ENCODE results near the gene TNFSF13B.
"Not testable (repeated sequence)": the region's sequence is repeated elsewhere in the genome, so short reads cannot be mapped to it uniquely, and the experiment has no call there.

The TNFSF13B gene

GRCh38 chr13:108278466-108278865, 8.9 kb downstream of the TNFSF13B start:
- DNase-seq (ENCODE audit: low read depth, low spot score): no peak
- no peak overlapping the region for H3K27ac ChIP-seq

DNA sequence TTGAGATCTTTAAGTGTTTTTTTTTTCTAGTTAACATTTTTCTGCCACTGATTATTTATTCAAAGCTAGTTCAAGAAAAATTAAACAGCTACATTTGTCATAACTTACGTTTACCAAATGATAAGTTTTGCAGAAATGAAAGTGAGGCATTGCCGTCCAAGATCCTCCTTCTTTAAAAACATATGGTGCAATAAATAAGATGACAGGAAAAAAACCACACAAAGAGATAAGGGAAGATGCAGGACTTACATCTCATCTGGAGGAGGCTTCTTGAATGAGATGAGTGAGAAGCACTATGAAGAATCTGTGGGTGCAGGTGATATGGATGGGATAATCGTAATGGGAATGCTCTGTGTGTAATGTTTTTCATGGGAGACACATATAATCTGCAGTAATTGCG, 12.4 kb downstream of the TNFSF13B start:
- DNase-seq (ENCODE audit: low read depth, low spot score): no peak

DNA sequence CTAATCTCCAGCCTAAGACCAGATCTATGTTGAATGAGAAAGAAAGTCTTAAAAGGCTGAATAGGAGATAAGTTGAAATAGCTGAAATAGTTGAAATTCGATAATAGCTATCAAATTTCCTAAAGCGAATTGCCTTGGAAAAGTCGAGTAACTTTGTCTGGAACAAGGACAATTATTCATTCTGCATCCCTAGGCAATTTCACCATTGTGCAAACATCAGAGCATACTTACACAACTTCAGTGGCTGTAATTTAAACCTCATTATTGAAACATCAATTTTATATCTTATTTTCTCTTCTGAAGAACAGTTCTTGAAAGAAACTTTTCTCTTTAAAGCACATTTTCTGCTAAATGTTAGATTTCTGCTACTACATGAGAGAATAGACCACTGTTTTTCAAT, 13.6 kb downstream of the TNFSF13B start:
- DNase-seq (ENCODE audit: low read depth, low spot score): no peak
- H3K27ac ChIP-seq: no peak overlapping the region

More for the DNA sequence above, 12.4 kb downstream of the TNFSF13B start:
- no peak overlapping the region for H3K27ac ChIP-seq

DNA sequence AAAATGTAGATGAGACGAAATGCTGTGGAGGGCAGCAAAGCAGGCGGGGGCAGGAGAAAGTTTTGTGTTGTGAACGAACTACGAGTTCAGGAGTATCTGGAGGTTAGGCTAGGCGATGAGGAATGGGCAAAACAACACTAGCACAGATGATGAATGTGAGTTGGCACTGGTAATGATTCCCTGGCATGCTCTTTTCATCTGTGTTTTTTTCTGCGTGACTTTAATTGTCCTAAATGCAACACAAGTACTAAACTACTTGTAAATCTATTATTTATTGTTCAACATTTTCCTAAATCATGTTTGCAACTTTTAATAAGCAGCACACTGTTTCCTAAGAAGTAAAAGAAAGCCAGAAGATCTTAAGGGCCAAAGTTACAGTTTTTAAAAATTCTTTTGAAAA, 19.2 kb downstream of the TNFSF13B start:
- no peak overlapping the region for H3K27ac ChIP-seq
- DNase-seq (ENCODE audit: low read depth, low spot score): no peak

GRCh38 chr13:108289819-108290218, 20.3 kb downstream of the TNFSF13B start:
- DNase-seq (ENCODE audit: low read depth, low spot score): no peak

DNA sequence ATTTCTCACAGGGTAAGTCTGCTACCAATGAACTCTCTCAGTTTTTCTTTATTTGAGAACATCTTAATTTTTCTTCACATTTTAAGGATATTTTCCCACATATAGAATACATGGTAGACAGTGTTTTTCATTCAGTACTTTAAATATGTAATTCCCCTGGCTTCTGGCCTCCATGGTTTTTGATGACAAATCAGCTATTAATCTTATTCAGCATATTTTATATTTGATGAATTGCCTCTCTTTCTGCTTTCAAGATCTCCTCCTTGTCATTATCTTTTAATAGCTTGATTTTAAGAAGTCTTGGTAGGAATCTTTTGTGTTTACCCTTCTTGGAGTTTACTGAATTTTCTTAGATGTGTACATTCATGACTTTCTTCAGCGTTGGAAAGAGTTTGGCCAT, 27.6 kb downstream of the TNFSF13B start:
- no peak for DNase-seq (ENCODE audit: low read depth, low spot score)
- H3K27ac ChIP-seq: no peak overlapping the region

More at GRCh38 chr13:108289819-108290218, 20.3 kb downstream of the TNFSF13B start:
- H3K27ac ChIP-seq: no peak overlapping the region

GRCh38 chr13:108302279-108302678, 32.8 kb downstream of the TNFSF13B start:
- no peak overlapping the region for H3K27ac ChIP-seq
- DNase-seq (ENCODE audit: low read depth, low spot score): no peak

DNA sequence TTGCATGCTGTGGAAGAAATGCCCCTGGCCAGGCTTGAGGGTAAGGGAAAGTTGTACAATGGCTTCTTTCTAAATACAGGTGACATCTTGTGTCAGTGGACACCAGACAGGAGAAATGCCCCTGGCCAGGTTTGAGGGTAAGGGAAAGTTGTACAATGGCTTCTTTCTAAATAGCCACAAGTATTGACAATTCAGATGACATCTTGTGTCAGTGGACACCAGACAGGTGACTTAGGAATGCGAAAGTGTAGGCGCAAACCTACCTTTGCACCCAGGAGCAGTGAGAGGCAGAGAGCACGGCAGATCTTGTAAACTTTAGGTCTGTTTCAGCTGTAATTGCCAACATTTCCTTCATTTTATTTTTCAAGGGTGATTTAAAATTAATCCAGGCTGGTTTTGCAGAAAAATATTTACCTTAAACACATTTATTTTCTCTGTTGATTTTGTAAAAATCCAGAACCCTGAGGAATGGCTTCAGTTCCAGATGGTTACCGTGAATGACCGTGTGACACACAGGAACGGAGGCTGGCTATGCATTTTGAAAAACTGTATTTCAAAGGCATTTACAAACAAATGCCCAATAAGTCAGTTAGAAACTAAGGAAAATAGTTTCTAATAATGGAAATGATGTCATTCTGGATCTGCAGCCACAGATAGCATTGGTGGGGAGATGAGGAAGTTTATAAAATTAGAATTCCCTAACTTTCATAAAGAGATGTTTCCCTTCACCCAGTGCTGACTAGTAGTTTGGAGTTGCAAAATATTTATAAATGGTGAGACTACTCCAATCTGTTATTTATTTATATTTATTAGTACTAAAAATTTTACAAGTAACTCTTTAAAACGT, 34.9 kb downstream of the TNFSF13B start:
- H3K27ac ChIP-seq: no peak overlapping the region
- no peak for DNase-seq (ENCODE audit: low read depth, low spot score)

- no peak for DNase-seq (ENCODE audit: low read depth, low spot score)
- no peak overlapping the region for H3K27ac ChIP-seq
Measured at GRCh38 chr13:108305655-108306054, 36.1 kb downstream of the TNFSF13B start.

DNA sequence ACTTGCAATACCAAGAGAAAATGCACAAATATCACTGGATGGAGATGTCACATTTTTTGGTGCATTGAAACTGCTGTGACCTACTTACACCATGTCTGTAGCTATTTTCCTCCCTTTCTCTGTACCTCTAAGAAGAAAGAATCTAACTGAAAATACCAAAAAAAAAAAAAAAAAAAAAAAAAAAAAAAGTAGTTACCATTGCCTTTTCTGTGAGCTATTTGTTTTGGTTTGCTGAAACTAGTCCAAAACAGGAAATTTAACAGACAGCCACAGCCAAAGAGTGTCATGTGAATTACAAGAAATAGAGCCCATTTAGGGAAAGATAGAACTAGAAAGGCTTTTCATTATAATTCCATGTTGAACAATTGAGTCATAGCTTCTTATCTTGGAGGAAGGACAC, 37.3 kb downstream of the TNFSF13B start:
- no peak overlapping the region for H3K27ac ChIP-seq
- no peak for DNase-seq (ENCODE audit: low read depth, low spot score)

GRCh38 chr13:108311596-108311995, 42.1 kb downstream of the TNFSF13B start:
- not testable (repeated sequence) for H3K27ac ChIP-seq; DNase-seq (ENCODE audit: low read depth, low spot score)

GRCh38 chr13:108313382-108313781, 43.9 kb downstream of the TNFSF13B start:
- no peak overlapping the region for H3K27ac ChIP-seq
- DNase-seq (ENCODE audit: low read depth, low spot score): no peak

GRCh38 chr13:108315273-108315672, 45.8 kb downstream of the TNFSF13B start:
- no peak overlapping the region for H3K27ac ChIP-seq
- no peak for DNase-seq (ENCODE audit: low read depth, low spot score)

- no peak overlapping the region for H3K27ac ChIP-seq
- DNase-seq (ENCODE audit: low read depth, low spot score): no peak
Measured at GRCh38 chr13:108315991-108316390, 46.5 kb downstream of the TNFSF13B start.

DNA sequence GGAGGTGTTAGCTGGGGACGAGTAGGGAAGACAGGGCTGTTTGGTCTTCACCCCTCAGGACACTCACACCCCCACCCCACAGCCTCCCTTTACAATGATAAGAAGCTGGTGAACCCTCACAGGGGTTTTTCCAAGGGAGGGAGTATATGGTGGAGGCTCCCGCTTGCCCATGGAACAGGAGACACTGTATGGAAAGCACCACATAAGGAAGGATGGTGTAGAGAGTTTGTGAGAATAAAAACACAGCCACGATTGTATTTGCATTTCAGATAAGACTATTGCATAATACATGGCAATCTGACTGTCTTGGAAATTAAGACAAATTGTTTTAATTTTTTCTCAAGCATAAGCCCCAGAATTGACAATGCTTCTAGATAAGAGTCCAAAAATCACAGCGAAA, 46.9 kb downstream of the TNFSF13B start:
- no peak overlapping the region for H3K27ac ChIP-seq
- DNase-seq (ENCODE audit: low read depth, low spot score): no peak

DNA sequence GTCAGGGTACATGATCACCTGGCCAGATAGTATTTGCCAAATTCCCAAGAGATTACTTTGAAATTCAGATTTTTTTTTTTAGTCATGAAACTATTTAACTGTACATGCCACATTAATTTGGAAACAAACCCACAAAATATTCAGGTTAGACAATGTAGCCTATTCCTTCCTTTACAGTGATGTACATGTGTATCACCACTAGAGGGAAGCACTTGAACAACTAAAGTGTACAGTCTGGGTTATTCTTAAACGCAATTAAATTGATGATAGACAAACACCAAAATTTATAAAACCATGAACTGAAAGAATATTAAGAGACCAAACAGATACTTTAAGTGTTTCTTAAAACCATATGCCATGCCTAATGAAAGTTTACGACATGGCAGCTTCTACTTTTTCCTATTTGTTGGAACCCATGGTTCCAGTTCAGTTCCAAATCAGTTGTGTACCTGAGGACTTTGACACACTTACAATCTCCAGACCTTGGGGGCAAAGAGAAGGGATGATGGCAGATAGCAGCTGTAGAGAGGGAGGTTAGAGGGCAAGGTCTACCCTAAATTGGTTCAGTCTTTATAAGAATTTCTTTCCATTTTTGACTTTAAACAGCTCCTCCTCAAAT, 52.8 kb downstream of the TNFSF13B start:
- no peak overlapping the region for H3K27ac ChIP-seq
- DNase-seq (ENCODE audit: low read depth, low spot score): no peak

- DNase-seq (ENCODE audit: low read depth, low spot score): no peak
- H3K27ac ChIP-seq: no peak overlapping the region
Measured at GRCh38 chr13:108323031-108323430, 53.5 kb downstream of the TNFSF13B start.

DNA sequence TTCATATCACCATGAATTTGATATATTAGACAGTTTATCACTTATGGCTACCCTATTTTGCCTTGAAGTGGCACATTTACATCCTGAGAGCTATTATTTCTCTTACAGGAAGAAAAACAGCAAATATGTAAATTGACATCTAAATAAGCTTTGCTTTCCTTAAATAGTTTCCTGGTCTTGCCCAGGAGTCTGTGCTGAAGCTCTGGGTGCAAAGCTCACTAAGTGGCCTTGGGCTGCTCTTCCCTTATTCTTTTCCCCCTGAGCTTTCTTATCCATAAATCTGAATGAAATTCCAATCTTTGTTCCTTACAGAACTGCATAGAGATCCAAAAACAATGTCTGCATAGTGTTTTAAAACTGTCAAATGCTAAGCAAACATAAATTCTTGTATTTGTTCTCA, 56.3 kb downstream of the TNFSF13B start:
- DNase-seq (ENCODE audit: low read depth, low spot score): no peak
- no peak overlapping the region for H3K27ac ChIP-seq

- DNase-seq (ENCODE audit: low read depth, low spot score): no peak
- no peak overlapping the region for H3K27ac ChIP-seq
Measured at GRCh38 chr13:108326309-108326708, 56.8 kb downstream of the TNFSF13B start.

DNA sequence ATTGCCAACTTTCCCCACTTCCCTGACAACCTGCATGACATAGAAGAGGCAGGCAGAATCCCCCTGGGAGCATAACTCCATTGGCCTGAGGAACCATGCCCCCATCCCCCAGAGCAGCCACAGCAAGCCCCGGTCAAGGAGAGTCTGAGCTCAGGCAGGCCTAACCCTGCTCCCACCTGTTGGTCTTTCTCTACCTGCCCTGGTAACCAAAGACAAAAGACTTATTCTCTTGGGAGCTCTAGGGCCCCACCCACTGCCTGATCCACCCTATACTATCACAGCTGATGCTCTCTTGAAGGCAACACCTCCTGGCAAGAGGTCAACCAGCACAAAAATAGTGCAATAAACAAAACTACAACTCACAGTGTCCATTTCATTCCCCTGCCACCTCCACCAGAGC, 59.3 kb downstream of the TNFSF13B start:
- no peak overlapping the region for H3K27ac ChIP-seq
- DNase-seq (ENCODE audit: low read depth, low spot score): no peak

- no peak for DNase-seq (ENCODE audit: low read depth, low spot score)
- H3K27ac ChIP-seq: no peak overlapping the region
Measured at GRCh38 chr13:108332791-108333190, 63.3 kb downstream of the TNFSF13B start.

All from epithelial cell of prostate (primary cell).